ENCODE data around the gene WDR91.
A peak's percentile ranks its signal among the peaks of the same experiment; 100 is the strongest.
"Not testable (repeated sequence)": the region's sequence is repeated elsewhere in the genome, so short reads cannot be mapped to it uniquely, and the experiment has no call there.

WDR91 gene

GRCh38 chr7:135175931-135176330 lies 35.4 kb downstream of the WDR91 start:
- no peak for DNase-seq

- no peak for DNase-seq
Observed at GRCh38 chr7:135174941-135175340, 36.4 kb downstream of the WDR91 start.

- DNase-seq, result not testable (repeated sequence)
Observed at GRCh38 chr7:135173916-135174315, 37.4 kb downstream of the WDR91 start.

- DNase-seq, result not testable (repeated sequence)
Observed at GRCh38 chr7:135171581-135172291, 39.6 kb downstream of the WDR91 start.

GRCh38 chr7:135170998-135171481 lies 40.3 kb downstream of the WDR91 start:
- DNase-seq, result not testable (repeated sequence)

GRCh38 chr7:135170274-135170997 lies 40.9 kb downstream of the WDR91 start, which contains the start of gene CYREN:
Gene CYREN, minus strand, starts transcription at chr7:135170707. Its CDS starts 1,785 bp downstream, at chr7:135168922.
- peak; percentile 55 for DNase-seq

- DNase-seq, result no peak
Observed at GRCh38 chr7:135169964-135170273, 41.4 kb downstream of the WDR91 start.

GRCh38 chr7:135169141-135169963 lies 42.0 kb downstream of the WDR91 start:
- DNase-seq, result no peak

- DNase-seq, result no peak
Observed at GRCh38 chr7:135168489-135169140, 42.7 kb downstream of the WDR91 start.

- DNase-seq, result no peak
Observed at GRCh38 chr7:135168001-135168400, 43.3 kb downstream of the WDR91 start.

- DNase-seq, result no peak
Observed at GRCh38 chr7:135167365-135167917, 43.9 kb downstream of the WDR91 start.

- no peak for DNase-seq
Observed at GRCh38 chr7:135166338-135166990, 44.9 kb downstream of the WDR91 start.

GRCh38 chr7:135165862-135166261 lies 45.5 kb downstream of the WDR91 start:
- DNase-seq, result no peak

- no peak for DNase-seq
Observed at GRCh38 chr7:135164357-135165061, 46.8 kb downstream of the WDR91 start.

GRCh38 chr7:135162382-135163001 lies 48.8 kb downstream of the WDR91 start:
- no peak for DNase-seq

GRCh38 chr7:135161669-135162068 lies 49.7 kb downstream of the WDR91 start:
- no peak for DNase-seq

GRCh38 chr7:135160858-135161653 lies 50.3 kb downstream of the WDR91 start:
- DNase-seq, result no peak

GRCh38 chr7:135160098-135160857 lies 51.0 kb downstream of the WDR91 start:
- DNase-seq, result no peak
